Measurements from ENCODE around the gene FGFR2. TPM values are rescaled to one million over a fixed set of nuclear protein-coding genes. Genes with fewer than 3 reads are reported as not detected.

Gene FGFR2
- total RNA-seq, 6 donors from 2014 or later, result 36.7 to 83.7 (median 64.1) TPM

DNA sequence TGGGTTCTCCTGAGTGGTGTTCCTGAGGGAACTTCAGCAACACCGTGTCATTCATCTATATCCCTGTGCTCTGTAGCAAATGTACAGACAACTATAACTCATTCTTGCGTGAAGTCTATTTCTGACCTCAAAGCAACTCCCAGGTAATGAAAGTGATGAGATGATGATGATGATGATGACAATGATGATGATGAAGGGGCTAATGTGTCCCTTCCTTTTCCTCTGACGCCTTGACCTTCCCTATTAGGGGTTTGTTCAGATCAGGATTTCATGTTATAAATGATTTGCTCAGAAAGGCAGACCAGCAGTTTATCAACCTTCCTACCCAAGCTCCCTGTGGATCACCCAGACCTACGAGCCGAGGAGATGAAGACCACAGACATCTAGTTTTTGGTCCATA, 136.9 kb downstream of the FGFR2 start:
- Histone ChIP-seq H3K4me3 (no peak overlapping the region), H3K9me3 (no peaks in the 10 kb centered on the region), H3K27ac (no peak overlapping the region), H3K36me3 (no peaks in the 10 kb centered on the region), H3K4me1 (no peaks in the 10 kb centered on the region), H3K27me3 (no peaks in the 10 kb centered on the region)
- TF ChIP-seq EP300 (IDR thresholded peaks at IDR 0.05), result no peak
- TF ChIP-seq, protein P1, sequence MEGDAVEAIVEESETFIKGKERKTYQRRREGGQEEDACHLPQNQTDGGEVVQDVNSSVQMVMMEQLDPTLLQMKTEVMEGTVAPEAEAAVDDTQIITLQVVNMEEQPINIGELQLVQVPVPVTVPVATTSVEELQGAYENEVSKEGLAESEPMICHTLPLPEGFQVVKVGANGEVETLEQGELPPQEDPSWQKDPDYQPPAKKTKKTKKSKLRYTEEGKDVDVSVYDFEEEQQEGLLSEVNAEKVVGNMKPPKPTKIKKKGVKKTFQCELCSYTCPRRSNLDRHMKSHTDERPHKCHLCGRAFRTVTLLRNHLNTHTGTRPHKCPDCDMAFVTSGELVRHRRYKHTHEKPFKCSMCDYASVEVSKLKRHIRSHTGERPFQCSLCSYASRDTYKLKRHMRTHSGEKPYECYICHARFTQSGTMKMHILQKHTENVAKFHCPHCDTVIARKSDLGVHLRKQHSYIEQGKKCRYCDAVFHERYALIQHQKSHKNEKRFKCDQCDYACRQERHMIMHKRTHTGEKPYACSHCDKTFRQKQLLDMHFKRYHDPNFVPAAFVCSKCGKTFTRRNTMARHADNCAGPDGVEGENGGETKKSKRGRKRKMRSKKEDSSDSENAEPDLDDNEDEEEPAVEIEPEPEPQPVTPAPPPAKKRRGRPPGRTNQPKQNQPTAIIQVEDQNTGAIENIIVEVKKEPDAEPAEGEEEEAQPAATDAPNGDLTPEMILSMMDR (IDR thresholded peaks at IDR 0.05), result no peak
- TF ChIP-seq POLR2A (IDR thresholded peaks at IDR 0.05), result no peak
- no peak for TF ChIP-seq POLR2AphosphoS5 (IDR thresholded peaks at IDR 0.05)
- ATAC-seq (ENCODE audit: low FRiP score in 2 of 2), result no peak
- WGBS, 2 donors, result 84 to 90% methylated on average over 5 of the region's 5 CpGs
- DNase-seq, result no peak

DNA sequence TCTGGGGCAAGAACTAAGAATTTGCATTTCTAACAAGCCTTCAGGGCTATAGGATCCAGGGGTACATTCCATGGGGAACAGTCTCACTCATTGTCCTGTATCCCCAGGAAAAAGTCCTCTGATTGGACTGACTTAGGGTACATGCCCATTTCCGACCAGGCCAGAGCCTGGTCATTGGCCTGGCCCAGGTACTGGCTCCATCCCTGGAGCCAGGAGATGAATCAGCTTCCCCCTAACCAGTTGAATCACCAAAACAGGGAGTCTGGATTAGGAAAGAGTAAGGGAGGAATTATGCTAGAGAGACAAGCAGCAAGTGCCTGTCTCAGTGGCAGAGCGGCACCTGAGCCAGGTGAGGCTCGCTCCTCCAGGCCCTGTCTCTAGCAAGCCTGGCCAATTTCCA, 137.5 kb downstream of the FGFR2 start:
- 92 to 95% methylated on average over 2 to 3 of the region's 3 CpGs for WGBS, 2 donors
- no peak overlapping the region for H3K27ac ChIP-seq
- H3K4me1 ChIP-seq, result no peaks in the 10 kb centered on the region
- ATAC-seq (ENCODE audit: low FRiP score in 2 of 2), result no peak
- no peaks in the 10 kb centered on the region for H3K27me3 ChIP-seq
- H3K36me3 ChIP-seq, result no peaks in the 10 kb centered on the region
- H3K9me3 ChIP-seq, result no peaks in the 10 kb centered on the region
- no peak for DNase-seq
- TF ChIP-seq POLR2AphosphoS5 (IDR thresholded peaks at IDR 0.05) (no peak), EP300 (IDR thresholded peaks at IDR 0.05) (no peak), POLR2A (IDR thresholded peaks at IDR 0.05) (no peak)
- TF ChIP-seq, protein P1 (IDR thresholded peaks at IDR 0.05), result no peak
- H3K4me3 ChIP-seq, result no peak overlapping the region

DNA sequence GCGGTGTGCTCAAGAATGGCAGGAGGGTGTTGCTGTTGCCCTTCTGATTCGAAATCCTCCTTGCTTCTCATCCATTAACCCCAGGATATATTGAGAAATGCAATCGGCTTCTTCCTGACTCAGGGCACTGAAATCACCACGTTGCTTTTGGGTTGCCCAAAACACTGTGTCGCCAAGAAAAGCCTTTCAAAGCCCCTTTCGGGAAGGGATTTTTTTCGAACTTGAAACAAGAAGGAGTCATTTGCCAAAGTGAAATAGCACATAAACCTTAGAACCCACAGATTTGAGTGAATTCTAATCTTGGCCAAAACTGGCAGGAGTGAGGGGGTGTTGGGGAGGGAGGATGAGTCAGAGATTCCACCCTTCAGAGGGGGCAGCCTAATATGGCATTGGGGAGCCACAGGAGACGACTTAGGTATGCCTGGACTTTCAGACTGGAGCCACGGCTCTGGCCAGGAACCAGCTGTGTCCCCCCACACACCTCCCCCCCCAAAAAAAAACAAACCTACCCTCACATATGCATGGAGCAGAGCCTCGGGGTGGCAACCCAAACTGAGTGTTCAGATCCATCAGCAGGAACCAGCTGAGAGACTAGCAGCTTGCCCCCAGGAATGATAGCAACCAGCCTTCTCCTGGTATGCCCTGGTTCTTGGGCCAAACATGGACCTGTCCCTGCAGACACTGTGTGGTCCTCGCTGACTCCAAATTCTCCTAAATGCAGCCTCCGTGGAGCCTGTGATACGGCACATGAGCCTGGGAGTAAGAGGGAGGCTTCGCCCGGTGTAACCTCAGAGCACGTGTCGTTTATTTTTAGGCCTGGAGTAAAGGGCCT, 138.4 kb downstream of the FGFR2 start:
- ATAC-seq (ENCODE audit: low FRiP score in 2 of 2) (peak in 1 of 2 donors; percentile 5), DNase-seq (no peak)

DNA sequence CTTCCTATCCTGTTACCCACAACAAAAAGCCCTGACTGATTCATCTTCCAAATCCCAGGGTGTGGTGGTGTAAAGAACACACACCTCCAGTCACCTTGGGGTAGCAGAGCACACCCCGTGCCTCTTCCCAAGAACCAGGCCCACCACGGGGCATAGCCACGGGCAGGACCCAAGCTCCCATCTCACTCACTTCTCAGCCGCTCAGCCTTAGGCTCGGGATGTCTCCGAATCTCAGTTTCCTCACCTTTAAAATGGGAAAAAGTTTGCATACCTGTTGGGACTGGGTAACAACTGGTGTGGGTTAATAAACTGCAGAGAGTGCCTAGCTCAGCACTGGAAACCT, 139.0 kb downstream of the FGFR2 start:
- no peak for DNase-seq
- H3K9me3 ChIP-seq, result no peaks in the 10 kb centered on the region
- no peaks in the 10 kb centered on the region for H3K36me3 ChIP-seq
- H3K27me3 ChIP-seq, result no peaks in the 10 kb centered on the region
- 90 to 93% methylated on average over 5 to 6 of the region's 6 CpGs for WGBS, 2 donors
- TF ChIP-seq POLR2AphosphoS5 (IDR thresholded peaks at IDR 0.05) (no peak), EP300 (IDR thresholded peaks at IDR 0.05) (no peak), POLR2A (IDR thresholded peaks at IDR 0.05) (no peak)
- TF ChIP-seq, protein P1 (IDR thresholded peaks at IDR 0.05), result no peak
- H3K4me1 ChIP-seq, result no peaks in the 10 kb centered on the region
- ATAC-seq (ENCODE audit: low FRiP score in 2 of 2), result no peak
- no peak overlapping the region for H3K4me3 ChIP-seq
- no peak overlapping the region for H3K27ac ChIP-seq

More for the DNA sequence above, 138.4 kb downstream of the FGFR2 start:
- no peaks in the 10 kb centered on the region for H3K9me3 ChIP-seq
- no peaks in the 10 kb centered on the region for H3K36me3 ChIP-seq
- H3K27me3 ChIP-seq, result no peaks in the 10 kb centered on the region
- H3K4me1 ChIP-seq, result no peaks in the 10 kb centered on the region
- no peak overlapping the region for H3K27ac ChIP-seq
- no peak for TF ChIP-seq POLR2AphosphoS5 (IDR thresholded peaks at IDR 0.05)
- 76 to 78% methylated on average over 17 of the region's 17 CpGs for WGBS, 2 donors
- no peak overlapping the region for H3K4me3 ChIP-seq

DNA sequence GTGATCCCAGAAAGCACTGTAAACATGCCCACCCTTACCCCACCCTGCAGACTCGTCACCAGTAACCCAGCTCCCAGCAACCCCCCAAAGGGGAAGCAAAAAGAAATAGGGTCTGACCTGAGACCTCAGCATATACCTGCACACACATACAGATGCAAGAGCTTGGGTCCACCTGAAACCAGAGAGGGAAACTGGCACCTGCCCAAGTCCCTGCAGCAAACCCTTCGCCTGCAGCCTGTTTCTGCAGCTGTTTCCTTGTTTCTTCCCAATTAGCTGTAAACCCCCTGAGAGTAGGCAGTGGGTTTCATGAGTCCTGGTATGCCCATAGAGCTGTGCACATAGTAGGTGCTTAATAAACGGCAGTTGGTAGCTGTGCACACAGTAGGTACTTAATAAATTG, 140.5 kb downstream of the FGFR2 start:
- TF ChIP-seq POLR2A (IDR thresholded peaks at IDR 0.05) (no peak), EP300 (IDR thresholded peaks at IDR 0.05) (no peak), POLR2AphosphoS5 (IDR thresholded peaks at IDR 0.05) (no peak)
- TF ChIP-seq, protein P1 (IDR thresholded peaks at IDR 0.05), result no peak
- H3K4me1 ChIP-seq, result no peaks in the 10 kb centered on the region
- DNase-seq (no peak), ATAC-seq (ENCODE audit: low FRiP score in 2 of 2) (no peak)
- WGBS, 2 donors, result 62 to 65% methylated on average over 3 of the region's 3 CpGs
- no peaks in the 10 kb centered on the region for H3K9me3 ChIP-seq
- no peak overlapping the region for H3K27ac ChIP-seq
- H3K4me3 ChIP-seq, result no peak overlapping the region
- H3K36me3 ChIP-seq, result no peaks in the 10 kb centered on the region
- H3K27me3 ChIP-seq, result no peaks in the 10 kb centered on the region
